Neural progenitor cell (in vitro differentiated cells): Measurements from ENCODE around the gene NEDD9. TPM values are rescaled to one million over a fixed set of nuclear protein-coding genes. Genes with fewer than 3 reads are reported as not detected.

Experiments used
- DNase-seq: peaks from one replicate; pipeline ENCODE4 v3.0.0-alpha.2; 2016; ENCODE audit warnings: low spot score
- H2AFZ ChIP-seq: fragments of 200-600 bp; sonication (generic); replicated peaks from 2 replicates; pipeline ENCODE4 v1.6.1; 2016; ENCODE audit warnings: antibody characterized with exemption
- H3F3A ChIP-seq: fragments of 200-600 bp; sonication (generic); 2 replicates; pipeline ENCODE4 v1.6.1; 2016; ENCODE audit warnings: antibody characterized with exemption, low read depth
- H3K27ac ChIP-seq: fragments of 200-600 bp; sonication (generic); 2 replicates; pipeline ENCODE4 v1.5.1; 2016; ENCODE audit warnings: mild to moderate bottlenecking
- H3K27me3 ChIP-seq: fragments of 200-600 bp; sonication (generic); 2 replicates; pipeline ENCODE4 v1.6.1; 2016; ENCODE audit warnings: mild to moderate bottlenecking, moderate library complexity
- H3K36me3 ChIP-seq: fragments of 200-600 bp; sonication (generic); 2 replicates; pipeline ENCODE4 v1.5.1; 2016
- H3K4me1 ChIP-seq: fragments of 200-600 bp; sonication (generic); 2 replicates; pipeline ENCODE4 v1.6.1; 2016; ENCODE audit warnings: mixed run types
- H3K4me2 ChIP-seq: fragments of 200-600 bp; sonication (generic); 2 replicates; pipeline ENCODE4 v1.6.1; 2016
- H3K4me3 ChIP-seq: fragments of 200-600 bp; sonication (generic); 2 replicates; pipeline ENCODE4 v1.5.1; 2016
- H3K79me2 ChIP-seq: fragments of 200-600 bp; sonication (generic); 2 replicates; pipeline ENCODE4 v1.6.1; 2016; ENCODE audit warnings: low read depth
- H3K9ac ChIP-seq: fragments of 200-600 bp; sonication (generic); 2 replicates; pipeline ENCODE4 v1.6.1; 2016
- H3K9me3 ChIP-seq: fragments of 200-600 bp; sonication (generic); 2 replicates; pipeline ENCODE4 v1.5.1; 2016; ENCODE audit warnings: low read depth
- H4K20me1 ChIP-seq: fragments of 200-600 bp; sonication (generic); 2 replicates; pipeline ENCODE4 v1.6.1; 2016; ENCODE audit warnings: low read depth
- H3K27ac Mint-ChIP-seq: 3 replicates; pipeline ENCODE4 v1.8.0; 2021; ENCODE audit warnings: mixed read lengths
- H3K27me3 Mint-ChIP-seq: 2 replicates; pipeline ENCODE4 v1.8.0; 2022; ENCODE audit warnings: low read depth, mild to moderate bottlenecking, inconsistent platforms, moderate library complexity, mixed read lengths; ENCODE audit not compliant: insufficient read depth
- H3K36me3 Mint-ChIP-seq: 3 replicates; pipeline ENCODE4 v1.8.0; 2021; ENCODE audit warnings: mixed read lengths
- H3K4me1 Mint-ChIP-seq: 3 replicates; pipeline ENCODE4 v1.8.0; 2021; ENCODE audit warnings: mixed read lengths
- H3K4me3 Mint-ChIP-seq: 3 replicates; pipeline ENCODE4 v1.8.0; 2021; ENCODE audit warnings: mild to moderate bottlenecking, moderate library complexity, mixed read lengths
- H3K9me3 Mint-ChIP-seq: 3 replicates; pipeline ENCODE4 v1.8.0; 2020; ENCODE audit warnings: mixed read lengths
- CTCF ChIP-seq: fragments of 200-600 bp; sonication (generic); IDR thresholded peaks from 2 replicates; pipeline ENCODE4 v1.5.1; 2017; ENCODE audit warnings: antibody characterized with exemption, mild to moderate bottlenecking
- EZH2 ChIP-seq: fragments of 200-600 bp; sonication (generic); IDR thresholded peaks from 2 replicates; pipeline ENCODE4 v1.6.1; 2017; ENCODE audit warnings: antibody characterized with exemption, mild to moderate bottlenecking, moderate library complexity
- EZH2phosphoT487 ChIP-seq: fragments of 200-600 bp; sonication (generic); IDR thresholded peaks from 2 replicates; pipeline ENCODE4 v1.6.1; 2017; ENCODE audit warnings: antibody characterized with exemption
- total RNA-seq: library from RNA; depleted of rRNA; stranded (reverse); fragments of >200 nt; gene quantifications from 2 replicates; pipeline ENCODE4 v1.2.3, GENCODE V29; 2015; ENCODE audit warnings: low replicate concordance

The NEDD9 gene
- total RNA-seq, 1 donor from 2014 or later = 4.9 TPM

- Histone ChIP-seq H3K79me2 (no peaks in the 10 kb centered on the region), H3K27me3 (no peaks in the 10 kb centered on the region), H3K27ac (peak overlapping the region; percentile 21), H3K36me3 (no peaks in the 10 kb centered on the region), H2AFZ (no peak overlapping the region), H4K20me1 (no peaks in the 10 kb centered on the region), H3K9me3 (no peaks in the 10 kb centered on the region), H3F3A (peaks cover 28% of the 10 kb centered on the region), H3K4me1 (peaks cover 34% of the 10 kb centered on the region), H3K4me2 (peak overlapping the region; percentile 61), H3K9ac (no peak overlapping the region), H3K4me3 (no peak overlapping the region)
- peaks cover 4% of the 10 kb centered on the region for H3K27me3 Mint-ChIP-seq
- peak overlapping the region; percentile 97 for H3K27ac Mint-ChIP-seq
- H3K4me1 Mint-ChIP-seq = peaks cover 76% of the 10 kb centered on the region
- H3K36me3 Mint-ChIP-seq = peaks cover 60% of the 10 kb centered on the region
- peak; percentile 70 for DNase-seq
- TF ChIP-seq CTCF = no peak
- TF ChIP-seq EZH2phosphoT487 = no peak
- TF ChIP-seq EZH2 = no peak
- no peaks in the 10 kb centered on the region for H3K9me3 Mint-ChIP-seq
- peak overlapping the region; percentile 61 for H3K4me3 Mint-ChIP-seq
Observed at GRCh38 chr6:11202513-11203305, 29.8 kb downstream of the NEDD9 start.

GRCh38 chr6:11201772-11202512, 30.5 kb downstream of the NEDD9 start:
- Mint-ChIP-seq H3K27ac (peak overlapping the region; percentile 97), H3K4me3 (no peak overlapping the region), H3K36me3 (peaks cover 56% of the 10 kb centered on the region), H3K9me3 (no peaks in the 10 kb centered on the region), H3K27me3 (peaks cover 4% of the 10 kb centered on the region), H3K4me1 (peaks cover 76% of the 10 kb centered on the region)
- no peak overlapping the region for H3K9ac ChIP-seq
- no peaks in the 10 kb centered on the region for H3K79me2 ChIP-seq
- H2AFZ ChIP-seq = no peak overlapping the region
- H3K27me3 ChIP-seq = no peaks in the 10 kb centered on the region
- no peaks in the 10 kb centered on the region for H3K36me3 ChIP-seq
- TF ChIP-seq EZH2phosphoT487 (no peak), CTCF (no peak), EZH2 (no peak)
- no peak for DNase-seq
- H3K4me3 ChIP-seq = no peak overlapping the region
- H3K4me1 ChIP-seq = peaks cover 42% of the 10 kb centered on the region
- no peaks in the 10 kb centered on the region for H3K9me3 ChIP-seq
- no peak overlapping the region for H3K27ac ChIP-seq
- H3F3A ChIP-seq = peaks cover 35% of the 10 kb centered on the region
- H4K20me1 ChIP-seq = no peaks in the 10 kb centered on the region
- H3K4me2 ChIP-seq = peak overlapping the region; percentile 61

GRCh38 chr6:11201015-11201414, 31.5 kb downstream of the NEDD9 start:
- TF ChIP-seq EZH2 (no peak), EZH2phosphoT487 (no peak), CTCF (no peak)
- Histone ChIP-seq H3K36me3 (no peaks in the 10 kb centered on the region), H3K4me2 (no peak overlapping the region), H4K20me1 (no peaks in the 10 kb centered on the region), H3K27me3 (no peaks in the 10 kb centered on the region), H3K79me2 (no peaks in the 10 kb centered on the region), H3K27ac (no peak overlapping the region), H3K9me3 (no peaks in the 10 kb centered on the region), H2AFZ (no peak overlapping the region), H3K9ac (no peak overlapping the region), H3F3A (peaks cover 45% of the 10 kb centered on the region), H3K4me3 (no peak overlapping the region), H3K4me1 (peaks cover 51% of the 10 kb centered on the region)
- H3K4me3 Mint-ChIP-seq = no peak overlapping the region
- no peak for DNase-seq
- peaks cover 79% of the 10 kb centered on the region for H3K4me1 Mint-ChIP-seq
- peaks cover 4% of the 10 kb centered on the region for H3K27me3 Mint-ChIP-seq
- peak overlapping the region; percentile 36 for H3K27ac Mint-ChIP-seq
- peaks cover 55% of the 10 kb centered on the region for H3K36me3 Mint-ChIP-seq
- peaks cover 3% of the 10 kb centered on the region for H3K9me3 Mint-ChIP-seq
